C4-2B (cell line): ENCODE measurements around the gene PHKA1.
"Not testable (repeated sequence)": the region's sequence is repeated elsewhere in the genome, so short reads cannot be mapped to it uniquely, and the experiment has no call there.

Source experiments
- H3K27ac ChIP-seq: fragments of 450-650 bp; 2 replicates; pipeline ENCODE4 v1.5.1; 2017
- ZFX ChIP-seq: fragments of 450-650 bp; IDR thresholded peaks from 2 replicates; pipeline ENCODE4 v1.6.1; 2017
- TF ChIP-seq, protein P1 (sequence below): fragments of 450-650 bp; conservative IDR thresholded peaks from 2 replicates; pipeline ENCODE4 v1.5.1; 2017; ENCODE audit warnings: mild to moderate bottlenecking

Gene PHKA1

DNA sequence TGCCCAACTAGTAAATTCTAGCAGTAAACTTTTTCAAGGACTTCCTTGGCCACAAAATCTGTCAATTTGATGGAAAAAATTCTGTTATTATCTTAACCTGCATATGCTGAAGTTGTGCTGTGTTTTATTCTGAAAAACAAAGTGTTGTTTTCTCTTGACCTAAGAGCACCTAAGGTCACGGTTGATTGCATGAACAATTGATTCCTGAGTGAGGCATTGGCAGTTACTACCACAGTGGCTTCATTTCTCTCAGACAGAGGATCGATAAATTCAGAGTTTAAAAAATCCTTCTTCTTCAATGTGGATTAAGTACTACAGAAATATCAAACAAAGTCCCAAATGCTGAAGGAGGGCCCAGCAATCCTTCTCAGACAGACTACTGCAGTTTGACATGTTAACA lies 147.7 kb downstream of the PHKA1 start:
- no peak for TF ChIP-seq ZFX
- TF ChIP-seq, protein P1, sequence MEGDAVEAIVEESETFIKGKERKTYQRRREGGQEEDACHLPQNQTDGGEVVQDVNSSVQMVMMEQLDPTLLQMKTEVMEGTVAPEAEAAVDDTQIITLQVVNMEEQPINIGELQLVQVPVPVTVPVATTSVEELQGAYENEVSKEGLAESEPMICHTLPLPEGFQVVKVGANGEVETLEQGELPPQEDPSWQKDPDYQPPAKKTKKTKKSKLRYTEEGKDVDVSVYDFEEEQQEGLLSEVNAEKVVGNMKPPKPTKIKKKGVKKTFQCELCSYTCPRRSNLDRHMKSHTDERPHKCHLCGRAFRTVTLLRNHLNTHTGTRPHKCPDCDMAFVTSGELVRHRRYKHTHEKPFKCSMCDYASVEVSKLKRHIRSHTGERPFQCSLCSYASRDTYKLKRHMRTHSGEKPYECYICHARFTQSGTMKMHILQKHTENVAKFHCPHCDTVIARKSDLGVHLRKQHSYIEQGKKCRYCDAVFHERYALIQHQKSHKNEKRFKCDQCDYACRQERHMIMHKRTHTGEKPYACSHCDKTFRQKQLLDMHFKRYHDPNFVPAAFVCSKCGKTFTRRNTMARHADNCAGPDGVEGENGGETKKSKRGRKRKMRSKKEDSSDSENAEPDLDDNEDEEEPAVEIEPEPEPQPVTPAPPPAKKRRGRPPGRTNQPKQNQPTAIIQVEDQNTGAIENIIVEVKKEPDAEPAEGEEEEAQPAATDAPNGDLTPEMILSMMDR: no peak
- H3K27ac ChIP-seq: no peak overlapping the region

DNA sequence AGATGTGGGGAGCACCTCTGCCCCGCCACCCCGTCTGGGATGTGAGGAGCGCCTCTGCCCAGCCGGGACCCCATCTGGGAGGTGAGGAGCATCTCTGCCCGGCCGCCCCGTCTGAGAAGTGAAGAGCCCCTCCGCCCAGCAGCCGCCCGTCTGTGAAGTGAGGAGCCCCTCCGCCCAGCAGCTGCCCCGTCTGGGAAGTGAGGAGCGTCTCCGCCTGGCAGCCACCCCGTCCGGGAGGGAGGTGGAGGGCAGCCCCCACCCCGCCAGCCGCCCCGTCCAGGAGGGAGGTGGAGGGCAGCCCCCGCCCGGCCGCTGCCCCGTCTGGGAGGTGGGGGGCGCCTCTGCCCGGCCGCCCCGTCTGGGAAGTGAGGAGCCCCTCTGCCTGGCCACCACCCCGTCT lies 154.5 kb downstream of the PHKA1 start:
- H3K27ac ChIP-seq: not testable (repeated sequence)

- H3K27ac ChIP-seq: no peak overlapping the region
- TF ChIP-seq ZFX: no peak
- TF ChIP-seq, protein P1: no peak
Measured at GRCh38 chrX:72554448-72555140, 159.5 kb downstream of the PHKA1 start.

GRCh38 chrX:72552443-72552842 lies 161.7 kb downstream of the PHKA1 start:
- H3K27ac ChIP-seq: not testable (repeated sequence)

DNA sequence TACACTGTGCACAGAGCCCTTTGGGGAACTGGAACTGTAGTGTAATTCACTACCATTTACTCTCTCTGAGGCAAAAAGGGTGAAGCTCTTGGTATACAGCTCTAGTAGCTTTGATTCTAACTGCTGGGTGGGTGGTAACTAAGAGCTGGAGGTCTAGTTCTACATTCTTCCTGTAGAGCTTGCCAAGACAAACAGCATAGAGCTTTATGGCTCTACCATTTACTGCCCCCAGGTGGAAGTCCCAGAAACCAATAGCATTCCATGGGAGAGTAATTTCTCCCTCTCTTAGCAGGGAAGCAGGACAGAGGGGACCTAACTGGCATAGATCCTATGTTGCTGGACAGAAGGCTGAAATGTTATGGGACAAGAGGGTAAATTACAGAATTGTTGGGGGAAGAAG lies 168.1 kb downstream of the PHKA1 start:
- TF ChIP-seq, protein P1: peak; percentile 39
- TF ChIP-seq ZFX: no peak
- no peak overlapping the region for H3K27ac ChIP-seq

- no peak for TF ChIP-seq ZFX
- TF ChIP-seq, protein P1: peak; percentile 55
- no peak overlapping the region for H3K27ac ChIP-seq
Measured at GRCh38 chrX:72540318-72540717, 173.8 kb downstream of the PHKA1 start.

- H3K27ac ChIP-seq: no peak overlapping the region
- TF ChIP-seq ZFX: no peak
- TF ChIP-seq, protein P1: no peak
Measured at GRCh38 chrX:72539822-72540221, 174.3 kb downstream of the PHKA1 start.

- no peak overlapping the region for H3K27ac ChIP-seq
- TF ChIP-seq, protein P1: no peak
- no peak for TF ChIP-seq ZFX
Measured at GRCh38 chrX:72536542-72536941, 177.6 kb downstream of the PHKA1 start.
